Measurements from ENCODE around the gene ANXA6. TPM values are rescaled to one million over a fixed set of nuclear protein-coding genes. Genes with fewer than 3 reads are reported as not detected.
A peak's percentile ranks its signal among the peaks of the same experiment; 100 is the strongest.

Gene ANXA6
- total RNA-seq, 6 experiments from 2014 or later: 507 to 578 (median 546) TPM

- Mint-ChIP-seq H3K27ac (peak overlapping the region; percentile 88), H3K4me3 (peak overlapping the region; percentile 36), H3K27me3 (ENCODE audit: insufficient read depth) (peaks cover 4% of the 10 kb centered on the region; the same call in 1 of the 2 replicates), H3K9me3 (no peaks in the 10 kb centered on the region), H3K4me1 (ENCODE audit: low read depth) (peaks cover 84% of the 10 kb centered on the region), H3K36me3 (ENCODE audit: low read depth) (peaks cover 46% of the 10 kb centered on the region)
- DNase-seq: peak; percentile 43
- TF ChIP-seq CTCF (IDR thresholded peaks at IDR 0.05): no peak
These were observed 6.9 kb downstream of the ANXA6 start for GRCh38 chr5:151150471-151151262.

- Mint-ChIP-seq H3K9me3 (no peaks in the 10 kb centered on the region), H3K4me1 (ENCODE audit: low read depth) (peaks cover 79% of the 10 kb centered on the region), H3K27me3 (ENCODE audit: insufficient read depth) (peaks cover 4% of the 10 kb centered on the region; the same call in 1 of the 2 replicates), H3K27ac (peak overlapping the region; percentile 36; the same call in 1 of the 2 replicates), H3K4me3 (no peak overlapping the region), H3K36me3 (ENCODE audit: low read depth) (peaks cover 44% of the 10 kb centered on the region)
- TF ChIP-seq CTCF (IDR thresholded peaks at IDR 0.05): no peak
- no peak for DNase-seq
These were observed 9.0 kb downstream of the ANXA6 start for GRCh38 chr5:151148583-151148982.

- no peak for DNase-seq
- Mint-ChIP-seq H3K27ac (peak overlapping the region; percentile 11; the same call in 1 of the 2 replicates), H3K27me3 (ENCODE audit: insufficient read depth) (peaks cover 4% of the 10 kb centered on the region; the same call in 1 of the 2 replicates), H3K4me1 (ENCODE audit: low read depth) (peaks cover 79% of the 10 kb centered on the region), H3K4me3 (no peak overlapping the region), H3K36me3 (ENCODE audit: low read depth) (peaks cover 45% of the 10 kb centered on the region), H3K9me3 (no peaks in the 10 kb centered on the region)
- TF ChIP-seq CTCF (IDR thresholded peaks at IDR 0.05): no peak
These were observed 10.5 kb downstream of the ANXA6 start for GRCh38 chr5:151147033-151147432.

GRCh38 chr5:151146061-151146460 is 11.5 kb downstream of the ANXA6 start:
- H3K4me3 Mint-ChIP-seq: no peak overlapping the region
- H3K27ac Mint-ChIP-seq: peak overlapping the region; percentile 45

GRCh38 chr5:151144922-151145321 is 12.7 kb downstream of the ANXA6 start:
- H3K4me3 Mint-ChIP-seq: no peak overlapping the region
- no peaks in the 10 kb centered on the region; the same call in 1 of the 2 replicates for H3K27me3 Mint-ChIP-seq (ENCODE audit: insufficient read depth)
- DNase-seq: no peak
- no peak overlapping the region for H3K27ac Mint-ChIP-seq
- H3K9me3 Mint-ChIP-seq: no peaks in the 10 kb centered on the region
- no peak for TF ChIP-seq CTCF (IDR thresholded peaks at IDR 0.05)
- peaks cover 53% of the 10 kb centered on the region for H3K36me3 Mint-ChIP-seq (ENCODE audit: low read depth)
- peaks cover 72% of the 10 kb centered on the region for H3K4me1 Mint-ChIP-seq (ENCODE audit: low read depth)

More at GRCh38 chr5:151146061-151146460, 11.5 kb downstream of the ANXA6 start:
- TF ChIP-seq CTCF (IDR thresholded peaks at IDR 0.05): no peak
- Mint-ChIP-seq H3K36me3 (ENCODE audit: low read depth) (peaks cover 47% of the 10 kb centered on the region), H3K27me3 (ENCODE audit: insufficient read depth) (no peaks in the 10 kb centered on the region; the same call in 1 of the 2 replicates), H3K4me1 (ENCODE audit: low read depth) (peaks cover 79% of the 10 kb centered on the region), H3K9me3 (no peaks in the 10 kb centered on the region)
- no peak for DNase-seq
